Hippocampal formation (tissue), 2 donors: Measurements from ENCODE around the gene INIP.
A peak's percentile ranks its signal among the peaks of the same experiment; 100 is the strongest.

Source experiments
- DNase-seq, 2 donors: peaks; one replicate each; lab custom pipeline; 2025; lab: John Stamatoyannopoulos, UW

INIP gene

DNA sequence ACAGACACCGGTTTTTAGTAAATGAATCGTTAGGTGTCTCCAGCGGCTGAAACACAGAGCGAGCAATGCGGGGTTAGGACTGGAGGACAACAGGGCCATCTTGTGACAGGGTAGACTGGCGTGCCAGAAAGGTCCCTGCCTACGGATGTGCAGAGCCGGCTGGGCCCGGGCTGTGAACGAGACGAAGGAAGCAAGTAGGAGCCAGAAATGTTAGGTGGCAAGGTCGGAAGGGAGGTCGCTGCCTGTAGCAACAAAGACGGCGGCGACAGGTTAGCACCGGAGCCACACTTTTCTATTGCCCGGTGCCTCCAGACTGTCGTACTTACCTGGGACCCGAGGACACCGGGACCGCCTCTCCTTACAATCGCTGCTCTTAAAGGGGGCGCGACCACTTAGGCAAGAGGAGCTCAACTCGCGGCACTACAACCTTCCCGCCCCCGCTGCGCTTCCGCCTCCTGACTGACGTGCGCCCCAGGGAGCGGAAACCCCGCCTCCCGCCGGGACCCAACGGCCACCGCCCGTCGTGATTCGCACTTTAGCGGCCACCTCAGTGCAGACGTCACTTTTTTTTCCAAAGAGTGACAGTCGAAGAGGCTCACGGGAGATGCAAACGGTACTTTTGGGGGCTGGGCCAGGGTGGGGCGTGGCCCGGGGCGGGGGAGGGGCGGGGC, at the start of gene INIP:
Gene INIP, minus strand, starts transcription at position 457 of the 671 bp plus-strand sequence. CDS start 1,632 bp downstream, outside the sequence.
- DNase-seq, result peak; percentile 95

DNA sequence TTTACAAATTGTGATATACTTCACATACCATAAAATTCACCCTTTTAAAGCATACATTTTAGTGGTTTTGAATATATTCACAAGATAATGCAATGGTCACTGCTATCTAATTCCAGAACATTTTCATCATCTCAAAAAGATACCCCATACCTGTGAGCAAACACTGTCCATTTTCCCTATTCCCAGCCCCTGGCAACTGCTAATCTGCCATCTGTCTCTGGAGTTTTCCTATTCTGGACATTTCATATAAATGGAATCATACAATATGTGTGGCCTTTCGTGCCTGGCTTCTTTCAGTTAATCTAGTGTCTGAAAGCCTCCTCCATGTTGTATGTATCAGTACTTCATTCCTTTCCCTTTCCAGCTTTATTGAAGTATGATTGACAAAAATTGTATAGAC, 47.4 kb upstream of the INIP start:
- no peak for DNase-seq

GRCh38 chr9:112764837-112765236, 46.9 kb upstream of the INIP start:
- DNase-seq, result no peak

DNA sequence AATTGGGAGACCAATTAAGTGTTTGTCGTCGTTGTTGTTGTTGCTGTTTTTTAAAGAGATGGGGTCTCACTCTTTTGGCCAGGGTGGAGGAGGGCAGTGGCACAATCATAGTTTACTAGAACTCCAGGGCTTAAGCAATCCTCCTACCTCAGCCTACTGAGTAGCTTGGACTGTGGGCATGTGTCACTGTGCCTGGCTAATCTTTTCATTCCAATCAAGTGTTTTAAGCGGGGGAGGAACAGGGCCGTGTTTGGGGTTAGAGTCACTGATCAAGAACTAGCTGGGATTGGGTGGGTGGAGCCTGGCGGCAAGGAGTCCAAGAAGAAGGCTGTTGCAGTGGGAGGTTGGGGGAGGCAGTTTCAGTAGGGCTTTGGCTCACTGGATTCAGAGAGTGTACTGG, 46.4 kb upstream of the INIP start:
- DNase-seq, result no peak

DNA sequence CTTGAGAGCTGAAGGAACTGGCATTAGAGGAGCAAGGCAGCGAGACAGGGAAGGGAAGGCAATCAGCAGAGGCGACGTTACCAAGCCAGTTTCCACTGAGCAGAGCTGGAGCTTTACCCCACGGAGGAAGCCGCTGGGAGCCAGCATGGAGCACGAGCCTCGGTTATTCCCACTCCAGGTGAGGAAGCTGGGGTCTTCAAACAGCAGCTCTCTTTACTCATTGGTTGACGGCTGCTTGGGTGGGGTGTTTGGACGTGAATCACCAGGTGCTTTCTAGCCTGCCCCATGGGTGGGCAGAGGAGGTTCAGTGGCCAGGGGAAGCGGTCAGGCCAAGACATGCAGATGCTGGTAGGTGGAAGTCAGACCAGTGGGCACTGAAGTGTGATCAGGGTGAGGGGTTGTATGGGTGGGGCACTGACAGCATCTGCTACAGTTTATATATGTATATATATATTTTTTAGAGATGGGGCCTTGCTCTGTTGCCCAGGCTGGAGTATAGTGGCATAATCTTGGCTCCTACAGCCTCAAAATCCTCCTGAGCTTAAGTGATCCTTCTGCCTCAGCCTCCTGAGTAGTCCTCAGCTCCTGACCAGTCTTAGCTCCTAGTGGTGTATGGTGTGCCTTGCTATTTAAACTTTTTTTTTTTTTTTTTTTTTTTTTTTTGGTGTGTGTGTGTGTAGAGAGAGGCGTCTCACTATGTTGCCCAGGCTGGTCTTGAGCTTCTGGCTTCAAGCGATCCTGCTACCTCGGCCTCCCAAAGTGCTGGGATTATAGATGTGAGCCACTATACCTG, 45.0 kb upstream of the INIP start:
- DNase-seq, result no peak

- no peak for DNase-seq
Observed at GRCh38 chr9:112761912-112762655, 44.2 kb upstream of the INIP start.

GRCh38 chr9:112760821-112761220, 42.9 kb upstream of the INIP start:
- DNase-seq, result no peak

GRCh38 chr9:112757940-112758339, 40.0 kb upstream of the INIP start:
- DNase-seq, result no peak

GRCh38 chr9:112757282-112757883, 39.5 kb upstream of the INIP start:
- no peak for DNase-seq

DNA sequence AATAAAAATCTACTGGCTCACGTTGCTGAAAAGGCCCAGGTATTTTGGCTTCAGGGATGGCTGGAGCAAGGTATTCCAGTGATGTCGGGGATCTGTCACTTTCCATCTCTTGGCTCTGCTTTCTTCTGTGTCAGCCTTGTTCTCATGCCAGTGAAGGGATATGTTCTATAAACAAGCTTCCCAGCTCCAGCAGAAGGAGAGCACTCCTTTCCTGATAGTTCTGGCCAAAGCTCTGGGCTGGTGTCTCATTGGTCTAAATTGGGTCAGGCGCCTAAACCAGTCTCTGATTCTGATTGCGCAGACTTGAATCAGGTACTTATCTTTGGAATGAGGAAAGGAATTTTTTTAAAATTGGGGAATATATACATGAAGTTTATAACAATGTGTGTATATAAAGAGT, 37.8 kb upstream of the INIP start:
- no peak for DNase-seq

- no peak for DNase-seq
Observed at GRCh38 chr9:112755016-112755427, 37.1 kb upstream of the INIP start.

DNA sequence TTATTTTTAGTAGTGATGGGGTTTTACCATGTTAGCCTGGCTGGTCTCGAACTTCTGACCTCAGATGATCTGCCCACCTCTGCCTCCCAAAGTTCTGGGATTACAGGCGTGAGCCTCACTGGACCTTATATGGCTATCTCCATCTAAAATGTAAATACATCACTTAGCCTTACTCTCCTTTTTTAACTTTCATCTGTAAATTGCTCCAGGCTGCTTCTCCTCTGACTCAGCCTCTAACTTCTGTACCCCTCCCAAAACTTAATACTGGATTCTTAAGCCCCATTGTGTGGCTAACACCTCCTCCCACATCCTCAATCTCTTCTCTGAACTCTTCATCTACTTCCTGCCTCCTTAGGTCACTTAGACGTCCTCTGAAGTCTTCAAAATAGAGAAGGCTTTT, 36.7 kb upstream of the INIP start:
- DNase-seq, result no peak

DNA sequence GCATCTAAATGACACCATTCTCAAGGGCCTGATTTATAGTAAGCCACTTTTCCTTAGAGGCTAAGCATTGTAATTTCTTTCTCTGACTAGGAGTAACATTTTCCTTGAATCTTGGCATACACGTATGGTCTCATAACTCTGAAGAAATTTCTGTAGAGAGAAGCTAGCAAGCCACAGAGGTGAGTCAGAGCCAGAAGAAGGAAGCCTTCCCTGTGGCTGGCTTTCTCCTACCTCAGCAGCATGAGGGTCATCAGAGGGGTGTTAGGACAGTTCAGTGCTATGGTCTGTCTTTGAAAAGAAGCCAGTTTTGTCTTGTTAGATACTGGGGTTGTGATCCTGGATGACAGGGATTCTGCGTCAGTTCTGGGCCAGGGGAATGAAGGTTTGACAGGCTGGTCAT, 35.8 kb upstream of the INIP start:
- DNase-seq, result no peak

- no peak for DNase-seq
Observed at GRCh38 chr9:112752334-112753125, 34.6 kb upstream of the INIP start.

GRCh38 chr9:112751056-112751795, 33.3 kb upstream of the INIP start:
- peak; percentile 37 to 61 for DNase-seq

- DNase-seq, result no peak
Observed at GRCh38 chr9:112750764-112751055, 32.8 kb upstream of the INIP start.

DNA sequence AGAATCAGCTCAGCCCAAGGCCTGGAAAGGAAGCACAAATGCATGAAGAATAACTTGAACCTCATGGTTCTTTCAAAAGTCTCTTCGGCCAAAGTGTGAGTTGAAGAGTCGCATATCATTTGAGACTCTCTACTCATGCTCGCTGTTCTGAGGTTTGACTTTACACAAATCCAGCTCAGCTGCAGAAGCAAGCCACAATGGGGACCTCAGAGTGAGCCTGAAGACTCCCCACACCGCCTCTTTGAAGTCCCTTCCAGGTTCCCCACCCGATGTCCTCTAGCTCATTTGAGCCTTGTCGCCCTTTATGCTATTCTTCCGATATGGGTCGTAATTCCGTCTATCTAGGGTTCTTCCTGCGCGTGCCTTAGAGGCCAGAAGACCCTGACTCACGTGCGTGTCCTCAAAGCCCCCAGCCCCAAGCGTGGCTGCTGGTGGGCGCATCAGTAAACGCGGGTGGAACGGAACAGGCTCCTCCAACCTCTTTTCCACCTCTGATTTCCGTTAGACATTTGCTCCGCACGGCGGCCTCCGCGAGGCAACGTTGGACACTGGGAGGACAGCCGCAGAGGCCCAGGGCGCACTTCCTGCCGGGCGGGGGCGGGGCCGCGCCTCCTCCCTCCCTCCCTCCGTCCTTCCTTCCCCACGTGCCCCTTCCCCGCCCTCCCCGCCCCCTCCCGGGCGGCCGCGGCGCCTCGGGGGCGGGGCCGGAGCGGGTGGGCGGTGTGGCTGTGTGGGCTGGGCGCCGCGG, 32.3 kb upstream of the INIP start, which contains the start of gene SNX30:
Gene SNX30, plus strand, starts transcription at position 745 of the 748 bp plus-strand sequence. CDS start 242 bp downstream, outside the sequence.
- peak; percentile 86 to 87 for DNase-seq

DNA sequence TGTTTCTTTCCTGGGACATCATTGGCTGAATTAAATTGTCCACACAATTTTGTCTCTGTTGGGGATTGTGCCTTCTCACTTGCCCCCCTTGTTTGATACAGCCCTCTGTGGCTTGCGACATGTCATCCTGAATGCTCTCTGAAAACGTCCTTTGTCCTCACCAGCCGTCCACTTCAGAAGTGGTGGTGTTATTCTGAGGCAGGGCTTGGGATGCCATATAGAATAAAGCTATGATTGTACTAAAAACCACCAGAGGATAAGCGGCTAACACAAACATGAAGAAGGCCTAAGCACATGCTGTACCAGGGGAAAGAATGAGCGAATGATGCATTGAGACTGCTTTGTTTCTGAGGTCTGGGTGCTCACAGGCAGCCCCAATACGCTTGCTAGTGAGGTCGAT, 29.2 kb upstream of the INIP start:
- peak; percentile 85 to 98 for DNase-seq

DNA sequence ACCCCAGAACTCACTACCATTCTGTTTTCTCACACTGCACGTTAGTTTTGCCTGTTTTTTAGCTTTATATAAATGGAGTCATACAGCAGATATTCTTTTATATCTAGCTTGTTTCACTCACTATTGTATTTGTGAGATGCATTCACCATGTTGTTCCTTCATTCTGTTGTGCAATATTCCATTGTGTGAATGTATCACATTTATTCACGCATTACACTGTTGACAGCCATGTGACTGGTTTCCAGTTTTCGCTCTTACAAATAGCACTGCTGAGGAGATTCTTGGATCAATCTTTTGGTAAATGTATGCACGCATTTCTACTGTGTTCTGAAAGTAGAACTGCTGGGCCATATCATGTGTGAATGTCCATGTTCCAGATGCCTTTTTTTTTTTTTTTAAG, 26.3 kb upstream of the INIP start:
- DNase-seq, result no peak

GRCh38 chr9:112743216-112743836, 25.4 kb upstream of the INIP start:
- DNase-seq, result no peak
